WI38 (cell line): Measurements from ENCODE around the gene SH2D4B.
A peak's percentile ranks its signal among the peaks of the same experiment; 100 is the strongest.

Source experiments
- H3K4me3 ChIP-seq: 2 replicates; pipeline ENCODE4 v1.5.1; 2011; ENCODE audit warnings: low read depth, mild to moderate bottlenecking, control low read depth, low read length
- TF ChIP-seq, protein P1 (sequence below): IDR thresholded peaks from 2 replicates; pipeline ENCODE4 v1.5.1; 2012; ENCODE audit warnings: low read depth, mild to moderate bottlenecking, control low read depth, low read length

Gene SH2D4B

DNA sequence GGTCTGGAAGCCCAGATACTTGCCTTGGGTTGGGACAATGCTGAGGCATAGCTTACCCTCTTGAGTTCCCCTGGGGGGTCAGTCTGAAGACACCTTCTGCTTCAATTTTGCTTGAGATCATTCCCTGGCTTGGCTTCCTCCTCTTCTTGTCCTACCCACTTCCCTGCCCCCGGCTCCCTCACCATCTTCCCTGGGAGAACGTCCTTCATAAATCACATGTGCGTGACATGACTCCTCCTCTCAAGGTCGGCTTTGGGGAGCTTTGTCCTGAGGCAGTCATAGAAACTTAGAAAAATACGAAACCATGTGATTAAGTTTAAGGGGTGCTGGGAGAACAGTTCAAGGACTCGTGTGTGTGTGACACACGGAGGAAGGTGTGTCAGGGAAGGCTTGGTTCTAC lies 122.6 kb downstream of the SH2D4B start:
- TF ChIP-seq, protein P1, sequence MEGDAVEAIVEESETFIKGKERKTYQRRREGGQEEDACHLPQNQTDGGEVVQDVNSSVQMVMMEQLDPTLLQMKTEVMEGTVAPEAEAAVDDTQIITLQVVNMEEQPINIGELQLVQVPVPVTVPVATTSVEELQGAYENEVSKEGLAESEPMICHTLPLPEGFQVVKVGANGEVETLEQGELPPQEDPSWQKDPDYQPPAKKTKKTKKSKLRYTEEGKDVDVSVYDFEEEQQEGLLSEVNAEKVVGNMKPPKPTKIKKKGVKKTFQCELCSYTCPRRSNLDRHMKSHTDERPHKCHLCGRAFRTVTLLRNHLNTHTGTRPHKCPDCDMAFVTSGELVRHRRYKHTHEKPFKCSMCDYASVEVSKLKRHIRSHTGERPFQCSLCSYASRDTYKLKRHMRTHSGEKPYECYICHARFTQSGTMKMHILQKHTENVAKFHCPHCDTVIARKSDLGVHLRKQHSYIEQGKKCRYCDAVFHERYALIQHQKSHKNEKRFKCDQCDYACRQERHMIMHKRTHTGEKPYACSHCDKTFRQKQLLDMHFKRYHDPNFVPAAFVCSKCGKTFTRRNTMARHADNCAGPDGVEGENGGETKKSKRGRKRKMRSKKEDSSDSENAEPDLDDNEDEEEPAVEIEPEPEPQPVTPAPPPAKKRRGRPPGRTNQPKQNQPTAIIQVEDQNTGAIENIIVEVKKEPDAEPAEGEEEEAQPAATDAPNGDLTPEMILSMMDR = no peak
- H3K4me3 ChIP-seq = no peak overlapping the region

DNA sequence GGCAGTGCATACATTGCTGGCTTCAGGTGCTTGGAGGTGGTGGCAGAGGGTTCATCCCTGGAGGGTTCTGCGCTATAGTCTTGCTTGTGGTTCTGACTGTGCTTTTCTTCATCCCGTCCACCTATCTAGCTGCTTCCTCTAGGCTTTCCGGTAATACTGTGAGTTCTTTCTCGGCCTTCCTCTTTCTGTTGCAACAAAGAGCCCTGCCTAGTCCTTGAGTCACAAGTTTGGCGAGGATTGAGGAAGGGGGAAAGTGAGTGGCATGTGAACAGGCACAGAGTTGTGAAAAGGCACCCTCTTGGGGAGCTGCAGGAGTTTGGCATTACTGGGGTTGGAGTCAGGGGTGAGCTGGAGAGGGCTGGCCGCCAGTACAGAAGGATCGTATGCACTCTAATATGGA lies 123.0 kb downstream of the SH2D4B start:
- TF ChIP-seq, protein P1 = no peak
- H3K4me3 ChIP-seq = no peak overlapping the region

DNA sequence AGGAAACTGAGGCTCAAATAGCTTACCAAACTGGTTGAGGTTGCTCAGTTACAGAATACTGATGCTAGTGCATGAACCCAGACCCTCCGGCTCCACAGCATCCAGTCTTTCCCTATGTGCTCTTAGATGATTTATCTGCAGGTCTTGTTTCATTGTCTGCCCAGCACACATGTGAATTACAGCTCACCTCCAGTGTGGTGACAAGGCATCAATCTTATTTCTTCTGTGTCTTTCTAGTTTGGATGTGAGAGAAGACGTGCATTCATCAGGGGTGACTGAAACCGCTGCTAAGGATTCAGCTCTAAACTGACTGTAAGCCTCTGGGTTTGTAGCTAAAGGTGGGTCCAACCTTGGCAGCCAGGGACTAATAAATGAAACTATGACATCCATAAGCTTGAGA lies 123.8 kb downstream of the SH2D4B start:
- TF ChIP-seq, protein P1 = no peak
- H3K4me3 ChIP-seq = no peak overlapping the region

DNA sequence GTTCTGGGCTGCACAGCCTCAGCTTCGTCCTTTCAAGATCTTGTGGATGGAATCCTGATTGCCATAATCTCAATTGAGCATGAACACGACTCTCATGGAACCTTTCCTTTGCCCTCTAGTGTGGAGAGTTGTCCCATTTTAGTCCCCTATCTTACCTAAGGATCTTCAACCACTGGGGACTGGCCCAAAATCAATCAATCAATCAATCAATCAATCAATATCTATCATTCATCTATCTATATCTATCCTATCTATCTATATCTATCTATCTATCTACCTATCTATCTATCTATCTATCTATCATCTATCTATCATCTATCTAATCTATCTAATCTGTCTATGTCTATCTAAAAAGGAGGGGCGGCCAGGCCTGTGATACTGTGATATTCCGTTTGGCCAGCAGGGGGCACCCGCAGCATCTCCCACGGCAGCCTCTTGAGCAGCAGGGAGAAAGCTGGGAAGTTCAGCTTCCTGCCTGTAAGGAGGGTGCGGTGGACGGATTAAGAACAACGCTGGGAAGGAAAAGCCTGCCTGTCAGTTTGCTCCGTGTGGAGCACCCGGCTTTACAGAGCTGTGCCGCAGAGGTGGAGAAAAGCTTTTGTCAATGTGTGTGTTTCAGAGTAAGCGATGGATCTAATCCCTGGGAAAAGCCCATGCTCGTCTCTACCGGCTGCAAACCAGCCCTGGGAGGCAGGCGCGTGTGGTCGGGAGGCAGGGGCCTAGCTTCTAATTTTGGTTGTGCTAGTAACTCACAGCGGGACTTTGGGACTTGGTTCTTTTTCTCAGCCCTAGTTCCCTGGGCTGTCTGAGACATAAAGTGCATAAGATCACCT lies 124.9 kb downstream of the SH2D4B start:
- TF ChIP-seq, protein P1 = peak; percentile 69

GRCh38 chr10:80664071-80664680 lies 126.5 kb downstream of the SH2D4B start:
- H3K4me3 ChIP-seq = no peak overlapping the region
- TF ChIP-seq, protein P1 = peak; percentile 77

More for the DNA sequence above, 124.9 kb downstream of the SH2D4B start:
- H3K4me3 ChIP-seq = no peak overlapping the region

DNA sequence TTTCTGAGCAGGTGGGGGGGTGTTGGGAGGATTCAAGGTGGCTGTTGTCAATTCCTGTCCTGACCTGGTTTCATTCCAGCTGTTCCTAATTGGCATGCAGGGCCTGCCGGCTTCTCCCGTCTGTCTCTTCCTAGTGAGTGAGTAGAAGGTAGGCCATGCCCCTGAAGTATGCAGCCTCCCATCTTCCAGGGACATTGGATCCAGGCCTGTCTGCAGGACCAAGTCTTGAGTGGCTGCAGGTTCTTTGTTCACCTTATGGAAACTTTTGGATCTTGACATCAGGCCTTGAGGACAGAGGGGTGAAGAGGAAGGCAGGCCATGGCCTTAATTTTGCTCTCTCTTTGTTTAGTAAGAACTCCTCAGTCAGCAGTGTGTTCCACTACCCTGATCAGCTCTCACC lies 131.8 kb downstream of the SH2D4B start:
- TF ChIP-seq, protein P1 = no peak
- no peak overlapping the region for H3K4me3 ChIP-seq

- TF ChIP-seq, protein P1 = no peak
- no peak overlapping the region for H3K4me3 ChIP-seq
Observed at GRCh38 chr10:80670774-80671173, 133.1 kb downstream of the SH2D4B start.
